ENCODE measurements around the gene OR2D3. TPM values are rescaled to one million over a fixed set of nuclear protein-coding genes. Genes with fewer than 3 reads are reported as not detected.

The OR2D3 gene
- total RNA-seq, 1 experiment from 2014 or later: not detected

DNA sequence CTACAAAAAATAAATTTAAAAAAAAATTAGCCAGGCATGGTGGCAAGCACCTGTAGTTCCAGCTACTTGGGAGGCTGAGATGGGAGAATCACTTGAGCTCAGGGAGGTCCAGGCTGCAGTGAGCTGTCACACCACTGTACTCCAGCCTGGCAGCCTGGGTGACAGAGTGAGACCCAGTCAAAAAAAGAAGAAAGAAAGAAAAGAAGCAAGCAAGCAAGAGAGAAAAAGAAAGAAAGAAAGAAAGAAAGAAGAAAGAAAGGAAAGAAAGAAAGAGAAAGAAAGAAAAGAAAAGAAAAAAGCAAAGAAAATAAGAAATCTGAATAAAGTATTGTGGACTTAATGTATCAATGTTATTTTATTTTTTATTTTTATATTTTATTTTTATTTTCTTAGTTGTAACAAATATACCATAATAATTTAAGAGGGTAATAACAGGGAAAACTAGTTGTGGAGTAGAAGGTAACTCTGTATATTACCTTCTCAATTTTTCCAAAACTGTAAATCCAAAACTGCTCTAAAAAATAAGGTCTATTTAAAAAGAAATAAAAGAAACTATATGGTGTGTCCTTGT lies 4.3 kb downstream of the OR2D3 start:
- H3K23me2 ChIP-seq (ENCODE audit: insufficient read length, low read depth, low read length, poor library complexity, severe bottlenecking): peaks cover 7% of the 10 kb centered on the region
- DNase-seq: no peak
- no peak overlapping the region for H2BK20ac ChIP-seq (ENCODE audit: low read depth, low read length, poor library complexity, severe bottlenecking)
- no peaks in the 10 kb centered on the region for H4K20me1 ChIP-seq (ENCODE audit: control insufficient read depth, insufficient read depth, insufficient read length)
- H2AFZ ChIP-seq (ENCODE audit: low read length): no peak overlapping the region
- no peak overlapping the region for H3K56ac ChIP-seq (ENCODE audit: insufficient read length, low read depth, low read length)
- no peak overlapping the region for H2AK5ac ChIP-seq (ENCODE audit: insufficient read length, low read length)
- no peaks in the 10 kb centered on the region for H3K27me3 ChIP-seq (ENCODE audit: insufficient read depth, low read length)
- Mint-ChIP-seq H3K4me1 (peaks cover 22 to 23% of the 10 kb centered on the region in 2 experiments), H3K27ac (no peak overlapping the region; a peak in 1 of 7 replicates), H3K36me3 (ENCODE audit: insufficient read depth in 1 of 3, low read depth in 3 of 3) (peaks cover 2 to 10% (median 10%) of the 10 kb centered on the region in 3 experiments; a peak in 5 of 7 replicates), H3K27me3 (ENCODE audit: low read depth) (no peaks in the 10 kb centered on the region), H3K9me3 (no peaks in the 10 kb centered on the region), H3K4me3 (no peak overlapping the region)
- H3K27ac ChIP-seq (ENCODE audit: insufficient read length, low read depth, low read length): peak overlapping the region; percentile 53
- H2BK120ac ChIP-seq (ENCODE audit: low read depth, low read length, poor library complexity, severe bottlenecking): no peak overlapping the region
- H3K4me2 ChIP-seq (ENCODE audit: insufficient read depth, insufficient read length, low read length): peak overlapping the region; percentile 100
- no peaks in the 10 kb centered on the region for H3K9me3 ChIP-seq (ENCODE audit: control insufficient read depth, low read depth, low read length)
- H4K91ac ChIP-seq (ENCODE audit: insufficient read length, low read depth, low read length): no peak overlapping the region
- H4K5ac ChIP-seq (ENCODE audit: insufficient read length, low read depth, low read length): no peak overlapping the region
- no peaks in the 10 kb centered on the region; the same call in 1 of the 2 replicates for H3K4me1 ChIP-seq (ENCODE audit: insufficient read depth, low read length)
- no peaks in the 10 kb centered on the region for H3K79me1 ChIP-seq (ENCODE audit: insufficient read depth, low read depth, low read length, poor library complexity, severe bottlenecking)
- H2BK5ac ChIP-seq (ENCODE audit: insufficient read length, low read length): no peak overlapping the region
- H3K9ac ChIP-seq (ENCODE audit: extremely low read depth, insufficient read length, low read length): no peak overlapping the region
- TF ChIP-seq, protein P1, sequence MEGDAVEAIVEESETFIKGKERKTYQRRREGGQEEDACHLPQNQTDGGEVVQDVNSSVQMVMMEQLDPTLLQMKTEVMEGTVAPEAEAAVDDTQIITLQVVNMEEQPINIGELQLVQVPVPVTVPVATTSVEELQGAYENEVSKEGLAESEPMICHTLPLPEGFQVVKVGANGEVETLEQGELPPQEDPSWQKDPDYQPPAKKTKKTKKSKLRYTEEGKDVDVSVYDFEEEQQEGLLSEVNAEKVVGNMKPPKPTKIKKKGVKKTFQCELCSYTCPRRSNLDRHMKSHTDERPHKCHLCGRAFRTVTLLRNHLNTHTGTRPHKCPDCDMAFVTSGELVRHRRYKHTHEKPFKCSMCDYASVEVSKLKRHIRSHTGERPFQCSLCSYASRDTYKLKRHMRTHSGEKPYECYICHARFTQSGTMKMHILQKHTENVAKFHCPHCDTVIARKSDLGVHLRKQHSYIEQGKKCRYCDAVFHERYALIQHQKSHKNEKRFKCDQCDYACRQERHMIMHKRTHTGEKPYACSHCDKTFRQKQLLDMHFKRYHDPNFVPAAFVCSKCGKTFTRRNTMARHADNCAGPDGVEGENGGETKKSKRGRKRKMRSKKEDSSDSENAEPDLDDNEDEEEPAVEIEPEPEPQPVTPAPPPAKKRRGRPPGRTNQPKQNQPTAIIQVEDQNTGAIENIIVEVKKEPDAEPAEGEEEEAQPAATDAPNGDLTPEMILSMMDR (conservative IDR thresholded peaks at IDR 0.05): no peak
- no peak overlapping the region for H3K23ac ChIP-seq (ENCODE audit: insufficient read length, low read depth, low read length)
- no peak overlapping the region for H3K14ac ChIP-seq (ENCODE audit: insufficient read depth, low read length)
- no peak overlapping the region for H3K4ac ChIP-seq (ENCODE audit: low read depth, low read length)
- H3T11ph ChIP-seq (ENCODE audit: low read length): no peak overlapping the region
- H2BK15ac ChIP-seq (ENCODE audit: low read depth, low read length): no peak overlapping the region
- H3K18ac ChIP-seq (ENCODE audit: insufficient read length, low read depth, low read length): no peak overlapping the region
- no peak overlapping the region for H4K8ac ChIP-seq (replicated peaks; ENCODE audit: insufficient read length, low read depth, low read length)
- no peak overlapping the region for H2BK12ac ChIP-seq (ENCODE audit: insufficient read length, low read depth, low read length)
- peaks cover 1% of the 10 kb centered on the region; the same call in 1 of the 2 replicates for H3K79me2 ChIP-seq (ENCODE audit: insufficient read depth, low read length)
